ENCODE measurements around the gene CIC. TPM values are rescaled to one million over a fixed set of nuclear protein-coding genes. Genes with fewer than 3 reads are reported as not detected.
A peak's percentile ranks its signal among the peaks of the same experiment; 100 is the strongest.

The CIC gene
- polyA plus RNA-seq, 2 of the 4 experiments (the other 2 are of a cell fraction): 7.2 to 56.4 TPM

- 26% methylated on average over 18 of the region's 18 CpGs for WGBS (ENCODE audit: missing lambda C conversion rate)
- ATAC-seq (no peak), FAIRE-seq (peak; percentile 72), DNase-seq (ENCODE audit: low read depth in 1 of 2, low spot score in 1 of 2) (peak in 1 of 2 experiments; percentile 83)
- ChIA-PET CTCF (interaction anchor here (0.5 to 14.6 kb wide), 11 partner anchors 8 to 199 kb away, joined by 3 to 373 read pairs (median 6); partner anchors contain the start of gene GSK3A), POLR2A (interaction anchor here (0.6 to 2.8 kb wide), 8 partner anchors 9 to 27 kb away, joined by 3 to 18 read pairs (median 5); partner anchors contain the start of genes ERF and GSK3A)
- Histone ChIP-seq H3K4me3 (peak overlapping the region; percentile 58), H3K4me1 (peaks cover 28% of the 10 kb centered on the region), H3K9me3 (no peaks in the 10 kb centered on the region), H3K27ac (peak overlapping the region; percentile 87 to 94), H3K4me2 (peak overlapping the region; percentile 96)
- TF ChIP-seq TP53 (CRISPR knock-in tag; IDR thresholded peaks at IDR 0.05) (no peak), JUN (IDR thresholded peaks at IDR 0.05) (peak in 1 of 2 experiments; percentile 42; a peak in 2 of 5 replicates), FOXS1 (CRISPR knock-in tag; IDR thresholded peaks at IDR 0.05) (no peak), CBX2 (IDR thresholded peaks at IDR 0.05; ENCODE audit: borderline replicate concordance, low read depth) (no peak), NPAS2 (CRISPR knock-in tag; IDR thresholded peaks at IDR 0.05; ENCODE audit: borderline replicate concordance) (no peak), CEBPB (IDR thresholded peaks at IDR 0.05) (no peak), ZNF302 (CRISPR knock-in tag; IDR thresholded peaks at IDR 0.05) (no peak), POLR2A (IDR thresholded peaks at IDR 0.05; ENCODE audit: low read length) (peak; percentile 60), NFE2L2 (conservative IDR thresholded peaks at IDR 0.05; ENCODE audit: low read length) (no peak), HOXA7 (CRISPR knock-in tag; IDR thresholded peaks at IDR 0.05) (no peak)
- TF ChIP-seq, protein P1, sequence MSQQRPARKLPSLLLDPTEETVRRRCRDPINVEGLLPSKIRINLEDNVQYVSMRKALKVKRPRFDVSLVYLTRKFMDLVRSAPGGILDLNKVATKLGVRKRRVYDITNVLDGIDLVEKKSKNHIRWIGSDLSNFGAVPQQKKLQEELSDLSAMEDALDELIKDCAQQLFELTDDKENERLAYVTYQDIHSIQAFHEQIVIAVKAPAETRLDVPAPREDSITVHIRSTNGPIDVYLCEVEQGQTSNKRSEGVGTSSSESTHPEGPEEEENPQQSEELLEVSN (IDR thresholded peaks at IDR 0.05; ENCODE audit: borderline replicate concordance, low read depth): no peak; the same call in 1 of the 2 replicates
- TF ChIP-seq, protein P2, sequence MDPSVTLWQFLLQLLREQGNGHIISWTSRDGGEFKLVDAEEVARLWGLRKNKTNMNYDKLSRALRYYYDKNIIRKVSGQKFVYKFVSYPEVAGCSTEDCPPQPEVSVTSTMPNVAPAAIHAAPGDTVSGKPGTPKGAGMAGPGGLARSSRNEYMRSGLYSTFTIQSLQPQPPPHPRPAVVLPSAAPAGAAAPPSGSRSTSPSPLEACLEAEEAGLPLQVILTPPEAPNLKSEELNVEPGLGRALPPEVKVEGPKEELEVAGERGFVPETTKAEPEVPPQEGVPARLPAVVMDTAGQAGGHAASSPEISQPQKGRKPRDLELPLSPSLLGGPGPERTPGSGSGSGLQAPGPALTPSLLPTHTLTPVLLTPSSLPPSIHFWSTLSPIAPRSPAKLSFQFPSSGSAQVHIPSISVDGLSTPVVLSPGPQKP (IDR thresholded peaks at IDR 0.05; ENCODE audit: low read depth, low read length): no peak
- TF ChIP-seq, protein P3, sequence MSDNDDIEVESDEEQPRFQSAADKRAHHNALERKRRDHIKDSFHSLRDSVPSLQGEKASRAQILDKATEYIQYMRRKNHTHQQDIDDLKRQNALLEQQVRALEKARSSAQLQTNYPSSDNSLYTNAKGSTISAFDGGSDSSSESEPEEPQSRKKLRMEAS (IDR thresholded peaks at IDR 0.05): peak; percentile 54
- TF ChIP-seq, protein P4, sequence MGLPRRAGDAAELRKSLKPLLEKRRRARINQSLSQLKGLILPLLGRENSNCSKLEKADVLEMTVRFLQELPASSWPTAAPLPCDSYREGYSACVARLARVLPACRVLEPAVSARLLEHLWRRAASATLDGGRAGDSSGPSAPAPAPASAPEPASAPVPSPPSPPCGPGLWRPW (IDR thresholded peaks at IDR 0.05): no peak
These were observed 1.4 kb downstream of the CIC start for GRCh38 chr19:42270346-42271044.

DNA sequence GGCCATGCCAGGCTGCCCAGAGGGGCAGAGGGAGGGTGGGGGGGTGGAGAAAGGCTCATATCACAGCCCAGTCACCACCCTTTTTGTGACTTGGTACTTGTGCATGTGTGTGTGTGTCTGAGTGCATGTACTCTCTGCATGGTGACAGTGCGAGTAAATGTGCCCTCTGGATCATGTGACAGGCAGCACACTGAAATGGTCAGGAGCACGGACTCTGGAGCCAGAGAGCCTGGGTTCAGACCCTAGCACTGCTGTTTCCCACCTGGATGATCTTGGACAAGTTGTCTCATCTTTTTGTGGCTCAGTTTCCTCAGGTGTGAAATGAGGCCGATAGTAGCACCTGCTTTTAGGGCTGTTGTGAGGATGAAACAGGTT lies 2.0 kb downstream of the CIC start:
- TF ChIP-seq HOXB5 (CRISPR knock-in tag; IDR thresholded peaks at IDR 0.05) (no peak), CHD4 (IDR thresholded peaks at IDR 0.05; ENCODE audit: borderline replicate concordance) (no peak), CEBPB (IDR thresholded peaks at IDR 0.05) (no peak), BHLHE40 (IDR thresholded peaks at IDR 0.05; ENCODE audit: low read depth, low read length) (no peak), EP300 (IDR thresholded peaks at IDR 0.05) (no peak), HEYL (CRISPR knock-in tag; IDR thresholded peaks at IDR 0.05) (no peak), TP53 (CRISPR knock-in tag; IDR thresholded peaks at IDR 0.05) (no peak), NFE2L2 (conservative IDR thresholded peaks at IDR 0.05; ENCODE audit: low read length) (no peak)
- TF ChIP-seq, protein P5, sequence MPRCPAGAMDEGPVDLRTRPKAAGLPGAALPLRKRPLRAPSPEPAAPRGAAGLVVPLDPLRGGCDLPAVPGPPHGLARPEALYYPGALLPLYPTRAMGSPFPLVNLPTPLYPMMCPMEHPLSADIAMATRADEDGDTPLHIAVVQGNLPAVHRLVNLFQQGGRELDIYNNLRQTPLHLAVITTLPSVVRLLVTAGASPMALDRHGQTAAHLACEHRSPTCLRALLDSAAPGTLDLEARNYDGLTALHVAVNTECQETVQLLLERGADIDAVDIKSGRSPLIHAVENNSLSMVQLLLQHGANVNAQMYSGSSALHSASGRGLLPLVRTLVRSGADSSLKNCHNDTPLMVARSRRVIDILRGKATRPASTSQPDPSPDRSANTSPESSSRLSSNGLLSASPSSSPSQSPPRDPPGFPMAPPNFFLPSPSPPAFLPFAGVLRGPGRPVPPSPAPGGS (IDR thresholded peaks at IDR 0.05): no peak
- DNase-seq (ENCODE audit: low read depth in 1 of 2, low spot score in 1 of 2): no peak
- ATAC-seq: no peak
- POLR2A ChIA-PET: interaction anchor here (0.6 to 2.8 kb wide), 7 partner anchors 9 to 28 kb away, joined by 3 to 18 read pairs (median 6); partner anchors contain the start of genes ERF and GSK3A
- peak overlapping the region; percentile 87 to 94 for H3K27ac ChIP-seq
- peaks cover 28% of the 10 kb centered on the region for H3K4me1 ChIP-seq
- CTCF ChIA-PET: interaction anchor here (1.1 to 14.6 kb wide), 8 partner anchors 9 to 32 kb away, joined by 3 to 373 read pairs (median 7); partner anchors contain the start of gene GSK3A
- H3K4me3 ChIP-seq: peak overlapping the region; percentile 58
- FAIRE-seq: peak; percentile 94
- WGBS (ENCODE audit: missing lambda C conversion rate): 81% methylated on average over 3 of the region's 3 CpGs
- no peaks in the 10 kb centered on the region for H3K9me3 ChIP-seq
- peak overlapping the region; percentile 96 for H3K4me2 ChIP-seq

All from A549 (cell line).